SK-N-SH (cell line): ENCODE results near the gene KIF6. TPM values are rescaled to one million over a fixed set of nuclear protein-coding genes. Genes with fewer than 3 reads are reported as not detected.

Source experiments
- CTCF ChIA-PET: fragments of 300-600, 350-600 bp; formaldehyde crosslinking; extraction: SDS; loops from one replicate; lab custom pipeline; 2021; lab: Yijun Ruan, JAX
- POLR2A ChIA-PET: fragments of 350-600 bp; sonication (Branson Sonifier 250); formaldehyde crosslinking; extraction: SDS; loops from one replicate; lab custom pipeline; 2020; ENCODE audit warnings: antibody characterized with exemption, inconsistent platforms; lab: Yijun Ruan, JAX
- DNase-seq: peaks from one replicate; pipeline ENCODE4 v3.0.0; 2012
- H2AFZ ChIP-seq: fragments of 200-600 bp; sonication (generic); 2 replicates; pipeline ENCODE4 v1.8.1; 2016; ENCODE audit warnings: antibody characterized with exemption, mild to moderate bottlenecking, low read depth
- H3F3A ChIP-seq: fragments of 200-600 bp; sonication (generic); replicated peaks from 2 replicates; pipeline ENCODE3; 2016; ENCODE audit warnings: antibody characterized with exemption, mild to moderate bottlenecking; ENCODE audit not compliant: insufficient read depth
- H3K27ac ChIP-seq, 2 experiments: fragments of 200-500 bp in 1 of 2; fragments of 200-600 bp in 1 of 2; sonication (Bioruptor generic) in 1 of 2; sonication (generic), shearing (Covaris generic) in 1 of 2; 2 replicates each; pipeline versions ENCODE4 v1.5.1 to v1.6.1; 2014 to 2016; ENCODE audit warnings: low read depth in 2 of 2, inconsistent platforms in 1 of 2, low read length in 1 of 2, mild to moderate bottlenecking in 1 of 2, mixed read lengths in 1 of 2
- H3K27me3 ChIP-seq: fragments of 200-600 bp; sonication (generic), shearing (Covaris generic); 2 replicates; pipeline ENCODE4 v1.6.1; 2016; ENCODE audit warnings: mixed run types; ENCODE audit not compliant: insufficient read depth
- H3K36me3 ChIP-seq, 2 experiments: fragments of 200-500 bp in 1 of 2; fragments of 200-600 bp in 1 of 2; sonication (Bioruptor generic) in 1 of 2; sonication (generic) in 1 of 2; replicated peaks in 1 of 2; 2 replicates each; pipeline versions ENCODE3 to v1.5.1; 2014 to 2016; ENCODE audit warnings: low read length in 1 of 2, mild to moderate bottlenecking in 1 of 2; ENCODE audit not compliant: insufficient read depth in 2 of 2, control insufficient read depth in 1 of 2
- H3K4me1 ChIP-seq, 2 experiments: fragments of 200-500 bp in 1 of 2; fragments of 200-600 bp in 1 of 2; sonication (Bioruptor generic) in 1 of 2; sonication (generic), shearing (Covaris generic) in 1 of 2; 2 replicates each; pipeline versions ENCODE4 v1.5.1 to v1.6.1; 2014 to 2016; ENCODE audit warnings: low read depth in 1 of 2, low read length in 1 of 2, mixed run types in 1 of 2; ENCODE audit not compliant: insufficient read depth in 2 of 2, control insufficient read depth in 1 of 2
- H3K4me2 ChIP-seq: fragments of 200-600 bp; sonication (generic), shearing (Covaris generic); 2 replicates; pipeline ENCODE4 v1.6.1; 2017; ENCODE audit warnings: mixed run types
- H3K4me3 ChIP-seq, 2 experiments: fragments of 200-500 bp in 1 of 2; fragments of 200-600 bp in 1 of 2; sonication (Bioruptor generic) in 1 of 2; sonication (generic), shearing (Covaris generic) in 1 of 2; 2 replicates each; pipeline versions ENCODE4 v1.5.1 to v1.8.1; 2014 to 2016; ENCODE audit warnings: low read depth in 2 of 2, inconsistent platforms in 1 of 2, low read length in 1 of 2, mild to moderate bottlenecking in 1 of 2, mixed read lengths in 1 of 2, moderate library complexity in 1 of 2
- H3K79me2 ChIP-seq: fragments of 200-600 bp; sonication (generic); 2 replicates; pipeline ENCODE4 v1.8.1; 2017; ENCODE audit warnings: mild to moderate bottlenecking; ENCODE audit not compliant: insufficient read depth
- H3K9ac ChIP-seq: fragments of 200-600 bp; sonication (generic); 2 replicates; pipeline ENCODE4 v1.6.1; 2017; ENCODE audit warnings: mixed run types
- H3K9me2 ChIP-seq: fragments of 200-600 bp; sonication (generic); 2 replicates; pipeline ENCODE4 v1.6.1; 2017; ENCODE audit warnings: mixed run types
- H3K9me3 ChIP-seq: fragments of 200-600 bp; sonication (generic); 2 replicates; pipeline ENCODE4 v1.6.1; 2017; ENCODE audit warnings: mixed run types, mild to moderate bottlenecking, moderate library complexity
- H4K20me1 ChIP-seq: fragments of 200-600 bp; sonication (generic); 2 replicates; pipeline ENCODE4 v1.6.1; 2017; ENCODE audit warnings: mild to moderate bottlenecking, mixed run types; ENCODE audit not compliant: insufficient read depth
- ELF1 ChIP-seq: IDR thresholded peaks from 2 replicates; pipeline ENCODE4 v1.4.0; 2012
- EP300 ChIP-seq, 2 experiments: IDR thresholded peaks; 2 replicates each; pipeline versions ENCODE4 v1.4.0 to v1.6.1; 2012; ENCODE audit warnings: borderline replicate concordance in 1 of 2, low read depth in 1 of 2, low read length in 1 of 2
- EZH2phosphoT487 ChIP-seq: fragments of 200-600 bp; sonication (generic); IDR thresholded peaks from 2 replicates; pipeline ENCODE4 v1.6.1; 2017; ENCODE audit warnings: low read depth, mixed run types, mild to moderate bottlenecking, antibody characterized with exemption, moderate library complexity, borderline replicate concordance
- FOXJ3 ChIP-seq: sonication (generic); formaldehyde crosslinking; IDR thresholded peaks from 2 replicates; pipeline ENCODE4 v1.5.1; 2020; ENCODE audit warnings: mild to moderate bottlenecking, missing genetic modification reagents
- GABPA ChIP-seq: IDR thresholded peaks from 2 replicates; pipeline ENCODE4 v1.4.0; 2012; ENCODE audit warnings: low read depth, mild to moderate bottlenecking
- MXI1 ChIP-seq: IDR thresholded peaks from 2 replicates; pipeline ENCODE4 v1.6.1; 2012; ENCODE audit warnings: mild to moderate bottlenecking, low read depth, low read length, improper control_type of control experiment
- NFIC ChIP-seq: IDR thresholded peaks from 2 replicates; pipeline ENCODE4 v1.4.0; 2012; ENCODE audit warnings: borderline replicate concordance
- NRF1 ChIP-seq: IDR thresholded peaks from 2 replicates; pipeline ENCODE4 v1.6.1; 2012; ENCODE audit warnings: low read depth, mild to moderate bottlenecking, low read length
- RCOR1 ChIP-seq: fragments of 150-350 bp; IDR thresholded peaks from 2 replicates; pipeline ENCODE4 v1.6.1; 2017; ENCODE audit warnings: antibody characterized with exemption, low read length
- RFX5 ChIP-seq: IDR thresholded peaks from 2 replicates; pipeline ENCODE4 v1.6.1; 2012; ENCODE audit warnings: mild to moderate bottlenecking, improper control_type of control experiment, low read length
- SIN3A ChIP-seq: IDR thresholded peaks from 2 replicates; pipeline ENCODE4 v1.6.1; 2012; ENCODE audit warnings: low read depth, mild to moderate bottlenecking, low read length, moderate library complexity, borderline replicate concordance
- TCF12 ChIP-seq: IDR thresholded peaks from 2 replicates; pipeline ENCODE4 v1.4.0; 2012
- WGBS: methylation state at CpG from one replicate; pipeline ENCODE4 v1.1.6; 2017; ENCODE audit warnings: low lambda C conversion rate; 5-methylcytosine and 5-hydroxymethylcytosine counted together
- polyA plus RNA-seq, 3 experiments: library from polyadenylated mRNA; depleted of rRNA; stranded (reverse); fragments of >200 nt; gene quantifications; 2 replicates each; pipeline ENCODE4 v1.2.3, GENCODE V29; 2012
- TF ChIP-seq, protein P1 (sequence below): fragments of 150-350 bp; IDR thresholded peaks from 2 replicates; pipeline ENCODE4 v1.6.1; 2017; ENCODE audit warnings: antibody characterized with exemption, low read length, low read depth, borderline replicate concordance
- TF ChIP-seq, protein P2 (sequence below): IDR thresholded peaks from 2 replicates; pipeline ENCODE4; 2012
- TF ChIP-seq, protein P3 (sequence below): fragments of 200-600 bp; sonication (generic); IDR thresholded peaks from 2 replicates; pipeline ENCODE4 v1.6.1; 2017; ENCODE audit warnings: antibody characterized with exemption, mild to moderate bottlenecking, moderate library complexity
- TF ChIP-seq, protein P4 (sequence below): IDR thresholded peaks from 2 replicates; pipeline ENCODE4 v1.4.0; 2012; ENCODE audit warnings: low read depth, borderline replicate concordance

The KIF6 gene
- polyA plus RNA-seq, 1 of the 3 experiments (the other 2 are of a cell fraction), result 0.13 TPM

DNA sequence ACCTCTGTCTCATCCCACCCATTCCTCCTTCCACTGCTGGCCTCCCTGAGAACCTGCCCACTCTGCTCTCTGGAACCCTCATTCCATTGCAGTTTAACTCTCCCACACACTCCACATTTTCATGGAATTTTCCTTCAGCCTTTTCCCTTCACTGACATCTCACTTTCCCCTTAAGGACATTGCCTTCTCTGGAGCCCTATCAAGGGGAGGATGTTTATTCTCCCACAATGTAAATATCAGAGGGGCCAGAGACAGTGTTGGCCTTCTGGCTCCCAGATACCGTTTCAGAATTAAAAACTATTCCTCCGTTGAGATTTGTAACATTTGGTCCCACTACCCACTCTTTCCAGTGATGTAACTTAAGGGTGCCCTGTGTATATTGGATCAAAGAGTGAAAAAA, 203.2 kb downstream of the KIF6 start:
- H3K27me3 ChIP-seq, result no peaks in the 10 kb centered on the region
- H3K79me2 ChIP-seq, result no peaks in the 10 kb centered on the region
- no peaks in the 10 kb centered on the region for H4K20me1 ChIP-seq
- H3K36me3 ChIP-seq, result no peaks in the 10 kb centered on the region
- H3K9me3 ChIP-seq, result no peaks in the 10 kb centered on the region
- no peak overlapping the region for H2AFZ ChIP-seq
- POLR2A ChIA-PET, result no interaction called here
- no peaks in the 10 kb centered on the region; a peak in 1 of 4 replicates for H3K4me1 ChIP-seq
- no peaks in the 10 kb centered on the region for H3F3A ChIP-seq
- TF ChIP-seq FOXJ3 (CRISPR knock-in tag), result no peak
- TF ChIP-seq EZH2phosphoT487, result no peak
- TF ChIP-seq, protein P1, sequence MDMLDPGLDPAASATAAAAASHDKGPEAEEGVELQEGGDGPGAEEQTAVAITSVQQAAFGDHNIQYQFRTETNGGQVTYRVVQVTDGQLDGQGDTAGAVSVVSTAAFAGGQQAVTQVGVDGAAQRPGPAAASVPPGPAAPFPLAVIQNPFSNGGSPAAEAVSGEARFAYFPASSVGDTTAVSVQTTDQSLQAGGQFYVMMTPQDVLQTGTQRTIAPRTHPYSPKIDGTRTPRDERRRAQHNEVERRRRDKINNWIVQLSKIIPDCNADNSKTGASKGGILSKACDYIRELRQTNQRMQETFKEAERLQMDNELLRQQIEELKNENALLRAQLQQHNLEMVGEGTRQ, result no peak
- TF ChIP-seq, protein P2, sequence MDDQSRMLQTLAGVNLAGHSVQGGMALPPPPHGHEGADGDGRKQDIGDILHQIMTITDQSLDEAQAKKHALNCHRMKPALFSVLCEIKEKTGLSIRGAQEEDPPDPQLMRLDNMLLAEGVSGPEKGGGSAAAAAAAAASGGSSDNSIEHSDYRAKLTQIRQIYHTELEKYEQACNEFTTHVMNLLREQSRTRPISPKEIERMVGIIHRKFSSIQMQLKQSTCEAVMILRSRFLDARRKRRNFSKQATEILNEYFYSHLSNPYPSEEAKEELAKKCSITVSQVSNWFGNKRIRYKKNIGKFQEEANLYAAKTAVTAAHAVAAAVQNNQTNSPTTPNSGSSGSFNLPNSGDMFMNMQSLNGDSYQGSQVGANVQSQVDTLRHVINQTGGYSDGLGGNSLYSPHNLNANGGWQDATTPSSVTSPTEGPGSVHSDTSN, result no peak
- no peak for TF ChIP-seq EP300 (IDR thresholded peaks at IDR 0.05; ENCODE audit: borderline replicate concordance in 1 of 2, low read depth in 1 of 2, low read length in 1 of 2)
- TF ChIP-seq MXI1, result no peak
- TF ChIP-seq, protein P3, sequence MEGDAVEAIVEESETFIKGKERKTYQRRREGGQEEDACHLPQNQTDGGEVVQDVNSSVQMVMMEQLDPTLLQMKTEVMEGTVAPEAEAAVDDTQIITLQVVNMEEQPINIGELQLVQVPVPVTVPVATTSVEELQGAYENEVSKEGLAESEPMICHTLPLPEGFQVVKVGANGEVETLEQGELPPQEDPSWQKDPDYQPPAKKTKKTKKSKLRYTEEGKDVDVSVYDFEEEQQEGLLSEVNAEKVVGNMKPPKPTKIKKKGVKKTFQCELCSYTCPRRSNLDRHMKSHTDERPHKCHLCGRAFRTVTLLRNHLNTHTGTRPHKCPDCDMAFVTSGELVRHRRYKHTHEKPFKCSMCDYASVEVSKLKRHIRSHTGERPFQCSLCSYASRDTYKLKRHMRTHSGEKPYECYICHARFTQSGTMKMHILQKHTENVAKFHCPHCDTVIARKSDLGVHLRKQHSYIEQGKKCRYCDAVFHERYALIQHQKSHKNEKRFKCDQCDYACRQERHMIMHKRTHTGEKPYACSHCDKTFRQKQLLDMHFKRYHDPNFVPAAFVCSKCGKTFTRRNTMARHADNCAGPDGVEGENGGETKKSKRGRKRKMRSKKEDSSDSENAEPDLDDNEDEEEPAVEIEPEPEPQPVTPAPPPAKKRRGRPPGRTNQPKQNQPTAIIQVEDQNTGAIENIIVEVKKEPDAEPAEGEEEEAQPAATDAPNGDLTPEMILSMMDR, result no peak
- TF ChIP-seq ELF1, result no peak
- no peak for TF ChIP-seq RFX5
- H3K9ac ChIP-seq, result no peak overlapping the region
- H3K4me3 ChIP-seq, result no peak overlapping the region
- 31% methylated on average over 2 of the region's 2 CpGs for WGBS
- H3K9me2 ChIP-seq, result no peaks in the 10 kb centered on the region
- H3K4me2 ChIP-seq, result no peak overlapping the region
- no peak overlapping the region for H3K27ac ChIP-seq
- CTCF ChIA-PET, result no interaction called here
- no peak for DNase-seq

DNA sequence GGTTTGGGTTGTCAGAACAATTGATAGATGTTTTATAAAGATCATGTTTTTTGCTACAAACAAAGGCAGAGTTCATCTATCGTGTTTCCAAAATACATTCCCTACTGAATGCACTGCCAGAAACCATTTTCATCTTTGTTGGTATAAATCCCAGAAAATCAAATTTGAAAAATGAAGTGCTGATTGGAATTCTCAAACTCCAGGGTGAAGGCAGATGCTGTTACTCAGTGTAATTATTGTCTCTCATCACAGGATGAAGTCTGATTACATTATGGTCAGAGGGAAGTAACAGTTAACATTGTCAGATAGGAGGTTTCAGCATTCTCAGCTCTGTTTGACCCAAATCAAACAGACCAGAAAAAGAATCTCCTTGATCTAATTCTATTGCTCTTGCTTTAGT, 204.3 kb downstream of the KIF6 start:
- Histone ChIP-seq H3K9me2 (no peaks in the 10 kb centered on the region), H3F3A (no peaks in the 10 kb centered on the region), H3K79me2 (no peaks in the 10 kb centered on the region), H3K4me1 (no peaks in the 10 kb centered on the region; a peak in 1 of 4 replicates), H3K36me3 (no peaks in the 10 kb centered on the region), H3K27ac (no peak overlapping the region), H4K20me1 (no peaks in the 10 kb centered on the region), H3K4me3 (no peak overlapping the region), H3K4me2 (no peak overlapping the region), H2AFZ (no peak overlapping the region), H3K9me3 (no peaks in the 10 kb centered on the region), H3K9ac (no peak overlapping the region), H3K27me3 (no peaks in the 10 kb centered on the region)
- WGBS, result 40% methylated on average over 1 of the region's 1 CpG
- ChIA-PET POLR2A (no interaction called here), CTCF (no interaction called here)
- DNase-seq, result no peak
- TF ChIP-seq NFIC (no peak), ELF1 (no peak), SIN3A (no peak), TCF12 (no peak), RCOR1 (no peak), GABPA (no peak), NRF1 (no peak)
- TF ChIP-seq, protein P4, sequence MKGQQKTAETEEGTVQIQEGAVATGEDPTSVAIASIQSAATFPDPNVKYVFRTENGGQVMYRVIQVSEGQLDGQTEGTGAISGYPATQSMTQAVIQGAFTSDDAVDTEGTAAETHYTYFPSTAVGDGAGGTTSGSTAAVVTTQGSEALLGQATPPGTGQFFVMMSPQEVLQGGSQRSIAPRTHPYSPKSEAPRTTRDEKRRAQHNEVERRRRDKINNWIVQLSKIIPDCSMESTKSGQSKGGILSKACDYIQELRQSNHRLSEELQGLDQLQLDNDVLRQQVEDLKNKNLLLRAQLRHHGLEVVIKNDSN, result no peak
